SK-N-SH (cell line): Measurements from ENCODE around the gene OCA2. TPM values are rescaled to one million over a fixed set of nuclear protein-coding genes. Genes with fewer than 3 reads are reported as not detected.

Source experiments
- CTCF ChIA-PET: fragments of 300-600, 350-600 bp; formaldehyde crosslinking; extraction: SDS; loops from one replicate; lab custom pipeline; 2021; lab: Yijun Ruan, JAX
- POLR2A ChIA-PET: fragments of 350-600 bp; sonication (Branson Sonifier 250); formaldehyde crosslinking; extraction: SDS; loops from one replicate; lab custom pipeline; 2020; ENCODE audit warnings: antibody characterized with exemption, inconsistent platforms; lab: Yijun Ruan, JAX
- DNase-seq: peaks from one replicate; pipeline ENCODE4 v3.0.0; 2012
- H2AFZ ChIP-seq: fragments of 200-600 bp; sonication (generic); 2 replicates; pipeline ENCODE4 v1.8.1; 2016; ENCODE audit warnings: antibody characterized with exemption, mild to moderate bottlenecking, low read depth
- H3F3A ChIP-seq: fragments of 200-600 bp; sonication (generic); replicated peaks from 2 replicates; pipeline ENCODE3; 2016; ENCODE audit warnings: antibody characterized with exemption, mild to moderate bottlenecking; ENCODE audit not compliant: insufficient read depth
- H3K27ac ChIP-seq, 2 experiments: fragments of 200-500 bp in 1 of 2; fragments of 200-600 bp in 1 of 2; sonication (Bioruptor generic) in 1 of 2; sonication (generic), shearing (Covaris generic) in 1 of 2; 2 replicates each; pipeline versions ENCODE4 v1.5.1 to v1.6.1; 2014 to 2016; ENCODE audit warnings: low read depth in 2 of 2, inconsistent platforms in 1 of 2, low read length in 1 of 2, mild to moderate bottlenecking in 1 of 2, mixed read lengths in 1 of 2
- H3K27me3 ChIP-seq: fragments of 200-600 bp; sonication (generic), shearing (Covaris generic); 2 replicates; pipeline ENCODE4 v1.6.1; 2016; ENCODE audit warnings: mixed run types; ENCODE audit not compliant: insufficient read depth
- H3K36me3 ChIP-seq, 2 experiments: fragments of 200-500 bp in 1 of 2; fragments of 200-600 bp in 1 of 2; sonication (Bioruptor generic) in 1 of 2; sonication (generic) in 1 of 2; replicated peaks in 1 of 2; 2 replicates each; pipeline versions ENCODE3 to v1.5.1; 2014 to 2016; ENCODE audit warnings: low read length in 1 of 2, mild to moderate bottlenecking in 1 of 2; ENCODE audit not compliant: insufficient read depth in 2 of 2, control insufficient read depth in 1 of 2
- H3K4me1 ChIP-seq, 2 experiments: fragments of 200-500 bp in 1 of 2; fragments of 200-600 bp in 1 of 2; sonication (Bioruptor generic) in 1 of 2; sonication (generic), shearing (Covaris generic) in 1 of 2; 2 replicates each; pipeline versions ENCODE4 v1.5.1 to v1.6.1; 2014 to 2016; ENCODE audit warnings: low read depth in 1 of 2, low read length in 1 of 2, mixed run types in 1 of 2; ENCODE audit not compliant: insufficient read depth in 2 of 2, control insufficient read depth in 1 of 2
- H3K4me2 ChIP-seq: fragments of 200-600 bp; sonication (generic), shearing (Covaris generic); 2 replicates; pipeline ENCODE4 v1.6.1; 2017; ENCODE audit warnings: mixed run types
- H3K4me3 ChIP-seq, 2 experiments: fragments of 200-500 bp in 1 of 2; fragments of 200-600 bp in 1 of 2; sonication (Bioruptor generic) in 1 of 2; sonication (generic), shearing (Covaris generic) in 1 of 2; 2 replicates each; pipeline versions ENCODE4 v1.5.1 to v1.8.1; 2014 to 2016; ENCODE audit warnings: low read depth in 2 of 2, inconsistent platforms in 1 of 2, low read length in 1 of 2, mild to moderate bottlenecking in 1 of 2, mixed read lengths in 1 of 2, moderate library complexity in 1 of 2
- H3K79me2 ChIP-seq: fragments of 200-600 bp; sonication (generic); 2 replicates; pipeline ENCODE4 v1.8.1; 2017; ENCODE audit warnings: mild to moderate bottlenecking; ENCODE audit not compliant: insufficient read depth
- H3K9ac ChIP-seq: fragments of 200-600 bp; sonication (generic); 2 replicates; pipeline ENCODE4 v1.6.1; 2017; ENCODE audit warnings: mixed run types
- H3K9me2 ChIP-seq: fragments of 200-600 bp; sonication (generic); 2 replicates; pipeline ENCODE4 v1.6.1; 2017; ENCODE audit warnings: mixed run types
- H3K9me3 ChIP-seq: fragments of 200-600 bp; sonication (generic); 2 replicates; pipeline ENCODE4 v1.6.1; 2017; ENCODE audit warnings: mixed run types, mild to moderate bottlenecking, moderate library complexity
- H4K20me1 ChIP-seq: fragments of 200-600 bp; sonication (generic); 2 replicates; pipeline ENCODE4 v1.6.1; 2017; ENCODE audit warnings: mild to moderate bottlenecking, mixed run types; ENCODE audit not compliant: insufficient read depth
- ELF1 ChIP-seq: IDR thresholded peaks from 2 replicates; pipeline ENCODE4 v1.4.0; 2012
- JUND ChIP-seq: IDR thresholded peaks from 2 replicates; pipeline ENCODE4 v1.4.0; 2012
- PBX3 ChIP-seq: IDR thresholded peaks from 2 replicates; pipeline ENCODE4; 2012
- POLR2AphosphoS5 ChIP-seq: IDR thresholded peaks from 2 replicates; pipeline ENCODE4 v1.6.1; 2012; ENCODE audit warnings: low read depth, low read length
- REST ChIP-seq: IDR thresholded peaks from 2 replicates; pipeline ENCODE4 v1.6.1; 2012; ENCODE audit warnings: mild to moderate bottlenecking, low read depth, low read length, moderate library complexity
- RXRA ChIP-seq: IDR thresholded peaks from 2 replicates; pipeline ENCODE4 v1.4.0; 2012; ENCODE audit warnings: low read depth, mild to moderate bottlenecking, borderline replicate concordance
- TCF12 ChIP-seq: IDR thresholded peaks from 2 replicates; pipeline ENCODE4 v1.4.0; 2012
- USF2 ChIP-seq: fragments of 150-350 bp; IDR thresholded peaks from 2 replicates; pipeline ENCODE4 v1.6.1; 2017; ENCODE audit warnings: antibody characterized with exemption, low read length, low read depth, borderline replicate concordance
- YY1 ChIP-seq: IDR thresholded peaks from 2 replicates; pipeline ENCODE4 v1.4.0; 2012; ENCODE audit warnings: low read depth, mild to moderate bottlenecking
- WGBS: methylation state at CpG from one replicate; pipeline ENCODE4 v1.1.6; 2017; ENCODE audit warnings: low lambda C conversion rate; 5-methylcytosine and 5-hydroxymethylcytosine counted together
- polyA plus RNA-seq, 3 experiments: library from polyadenylated mRNA; depleted of rRNA; stranded (reverse); fragments of >200 nt; gene quantifications; 2 replicates each; pipeline ENCODE4 v1.2.3, GENCODE V29; 2012

The OCA2 gene
- polyA plus RNA-seq, 1 of the 3 experiments (the other 2 are of a cell fraction) = 0.16 TPM

- no peaks in the 10 kb centered on the region for H3K9me3 ChIP-seq
- no peaks in the 10 kb centered on the region for H3K27me3 ChIP-seq
- TF ChIP-seq PBX3 = no peak
- no peak for TF ChIP-seq POLR2AphosphoS5
- TF ChIP-seq TCF12 = no peak
- no peak for TF ChIP-seq ELF1
- TF ChIP-seq YY1 = no peak
- no peak for TF ChIP-seq RXRA
- no peak for TF ChIP-seq USF2
- TF ChIP-seq JUND = no peak
- H3F3A ChIP-seq = no peaks in the 10 kb centered on the region
- H3K9ac ChIP-seq = no peak overlapping the region
- H3K9me2 ChIP-seq = no peaks in the 10 kb centered on the region
- 63% methylated on average over 15 of the region's 19 CpGs for WGBS
- no peaks in the 10 kb centered on the region for H3K36me3 ChIP-seq
- peak; percentile 54 for DNase-seq
- no peak overlapping the region for H3K4me2 ChIP-seq
- peaks cover 0 to 23% of the 10 kb centered on the region in 2 experiments; a peak in 2 of 4 replicates for H3K4me1 ChIP-seq
- no peaks in the 10 kb centered on the region for H4K20me1 ChIP-seq
- H3K79me2 ChIP-seq = no peaks in the 10 kb centered on the region
- POLR2A ChIA-PET = no interaction called here
- H3K27ac ChIP-seq = no peak overlapping the region
- CTCF ChIA-PET = interaction anchor here (0.6 to 5.4 kb wide), 6 partner anchors 38 to 418 kb away, joined by 3 to 44 read pairs (median 16); partner anchors contain the start of gene OCA2
- H2AFZ ChIP-seq = no peak overlapping the region
- H3K4me3 ChIP-seq = no peak overlapping the region
Measured at GRCh38 chr15:28019594-28020309, 79.4 kb downstream of the OCA2 start.

- Histone ChIP-seq H3K9me2 (no peaks in the 10 kb centered on the region), H3K4me1 (peaks cover 0 to 14% of the 10 kb centered on the region in 2 experiments; a peak in 2 of 4 replicates), H3K27me3 (no peaks in the 10 kb centered on the region), H3K36me3 (no peaks in the 10 kb centered on the region), H3K9me3 (no peaks in the 10 kb centered on the region), H4K20me1 (no peaks in the 10 kb centered on the region), H3F3A (no peaks in the 10 kb centered on the region), H2AFZ (no peak overlapping the region), H3K9ac (no peak overlapping the region), H3K27ac (no peak overlapping the region), H3K4me3 (no peak overlapping the region), H3K79me2 (no peaks in the 10 kb centered on the region), H3K4me2 (no peak overlapping the region)
- POLR2A ChIA-PET = no interaction called here
- DNase-seq = no peak
- WGBS = 65% methylated on average over 24 of the region's 26 CpGs
- TF ChIP-seq REST = no peak
- no peak for TF ChIP-seq ELF1
- CTCF ChIA-PET = interaction anchor here (1.6 to 1.7 kb wide), 2 partner anchors 19 to 107 kb away, joined by 3 to 6 read pairs; no protein-coding TSS in a partner anchor
Measured at GRCh38 chr15:28018291-28019044, 80.6 kb downstream of the OCA2 start.
